Measurements from ENCODE around the gene NATD1.
A peak's percentile ranks its signal among the peaks of the same experiment; 100 is the strongest.

Gene NATD1

DNA sequence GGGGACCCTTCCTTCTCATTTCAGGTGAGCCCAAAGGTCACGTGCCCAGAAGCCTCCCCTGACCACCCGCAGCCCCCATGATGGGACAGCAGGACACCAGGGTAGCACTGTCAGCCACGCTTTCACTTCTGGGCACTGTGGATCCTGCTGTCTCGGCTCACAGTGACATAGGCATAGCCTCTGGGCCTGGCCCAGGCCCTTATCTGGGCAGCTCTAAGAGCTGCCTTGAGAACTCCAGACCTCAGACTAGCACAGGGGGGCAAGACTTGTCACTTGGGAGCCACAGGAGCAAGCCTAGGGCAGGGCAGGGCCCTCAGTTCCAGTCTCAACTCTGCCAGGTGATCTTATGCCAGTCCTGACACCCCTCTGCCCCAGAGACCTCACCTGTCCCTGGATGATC, 4.7 kb downstream of the NATD1 start:
- no peaks in the 10 kb centered on the region for H3K9me3 Mint-ChIP-seq
- no peak overlapping the region for H3K27ac Mint-ChIP-seq
- H3K36me3 Mint-ChIP-seq (ENCODE audit: low read depth): no peaks in the 10 kb centered on the region
- peaks cover 5% of the 10 kb centered on the region for H3K4me1 Mint-ChIP-seq (ENCODE audit: low read depth)
- no peaks in the 10 kb centered on the region for H3K27me3 Mint-ChIP-seq
- no peak overlapping the region for H3K4me3 Mint-ChIP-seq

DNA sequence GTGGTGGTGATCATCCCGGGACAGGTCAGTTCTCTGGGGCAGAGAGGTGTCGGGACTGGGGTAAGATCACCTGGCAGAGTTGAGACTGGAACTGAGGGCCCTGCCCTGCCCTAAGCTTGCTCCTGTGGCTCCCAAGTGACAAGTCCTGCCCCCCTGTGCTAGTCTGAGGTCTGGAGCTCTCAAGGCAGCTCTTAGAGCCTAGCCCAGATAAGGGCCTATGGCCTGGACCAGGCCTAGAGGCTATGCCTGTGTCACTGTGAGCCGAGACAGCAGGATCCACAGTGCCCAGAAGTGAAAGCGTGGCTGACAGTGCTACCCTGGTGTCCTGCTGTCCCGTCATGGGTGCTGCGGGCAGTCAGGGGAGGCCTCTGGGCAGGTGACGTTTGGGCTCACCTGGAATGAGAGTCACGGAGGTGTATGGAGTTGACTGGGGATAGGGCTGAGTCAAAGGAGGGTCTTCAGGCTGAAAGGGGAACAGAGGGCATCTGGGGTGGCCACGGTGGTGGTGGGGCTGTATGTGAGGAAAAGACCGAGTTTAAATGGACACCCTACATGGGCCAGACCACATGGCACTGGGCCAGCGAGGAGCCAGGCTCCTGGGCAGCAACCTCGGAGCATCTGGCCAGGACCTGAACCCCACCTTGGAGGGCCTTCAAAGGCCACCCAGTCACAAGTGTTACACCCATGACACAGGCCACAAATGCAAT, 5.5 kb downstream of the NATD1 start:
- Mint-ChIP-seq H3K4me1 (ENCODE audit: low read depth) (peaks cover 4% of the 10 kb centered on the region), H3K4me3 (no peak overlapping the region), H3K9me3 (no peaks in the 10 kb centered on the region), H3K36me3 (ENCODE audit: low read depth) (no peaks in the 10 kb centered on the region), H3K27ac (no peak overlapping the region), H3K27me3 (no peaks in the 10 kb centered on the region)

- Mint-ChIP-seq H3K4me1 (ENCODE audit: low read depth) (no peaks in the 10 kb centered on the region), H3K4me3 (no peak overlapping the region), H3K27ac (no peak overlapping the region), H3K36me3 (ENCODE audit: low read depth) (no peaks in the 10 kb centered on the region), H3K9me3 (no peaks in the 10 kb centered on the region), H3K27me3 (no peaks in the 10 kb centered on the region)
Observed at GRCh38 chr17:21246698-21247097, 6.5 kb downstream of the NATD1 start.

GRCh38 chr17:21245639-21246084, 7.5 kb downstream of the NATD1 start:
- Mint-ChIP-seq H3K27ac (no peak overlapping the region), H3K27me3 (no peaks in the 10 kb centered on the region), H3K4me3 (no peak overlapping the region), H3K36me3 (ENCODE audit: low read depth) (no peaks in the 10 kb centered on the region), H3K4me1 (ENCODE audit: low read depth) (no peaks in the 10 kb centered on the region), H3K9me3 (no peaks in the 10 kb centered on the region)

DNA sequence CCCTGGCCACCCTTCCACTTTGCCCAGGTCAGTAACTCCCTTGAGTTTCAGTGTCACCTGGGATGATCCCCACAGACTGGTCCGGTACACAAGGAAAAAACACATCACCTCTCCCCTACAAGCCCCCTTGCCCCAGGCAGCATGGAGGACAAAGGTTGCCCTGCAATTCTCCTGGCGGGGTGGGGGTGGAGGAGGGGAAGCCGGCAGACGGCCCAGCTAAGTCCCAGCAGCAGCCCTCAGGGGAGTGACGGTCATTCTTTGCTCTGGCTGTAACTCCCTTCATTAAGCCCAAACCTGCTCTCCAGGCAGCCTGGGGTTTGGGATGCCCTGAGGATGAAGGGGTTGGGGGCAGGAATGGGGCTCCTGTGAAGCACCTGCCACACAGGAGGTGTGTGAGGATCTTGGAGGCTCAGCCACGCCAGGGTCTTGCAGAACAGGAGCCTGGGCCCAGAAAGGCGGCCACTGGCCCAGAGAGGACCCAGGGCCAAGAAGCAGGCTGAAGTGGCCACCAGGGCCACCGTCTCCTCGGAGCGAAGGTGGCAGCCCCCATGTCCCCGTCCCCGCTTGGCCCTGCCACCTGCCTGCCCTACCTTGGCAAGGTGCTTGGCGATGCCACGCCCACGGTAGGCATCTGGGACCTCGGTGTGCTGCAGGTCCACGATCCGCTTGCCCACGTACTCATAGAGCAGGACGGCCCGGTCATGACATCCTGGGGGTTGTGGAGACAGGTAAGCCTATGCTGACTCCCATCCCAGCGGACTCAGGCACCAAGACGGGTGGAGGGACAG, 9.5 kb downstream of the NATD1 start:
- Mint-ChIP-seq H3K36me3 (ENCODE audit: low read depth) (no peaks in the 10 kb centered on the region), H3K9me3 (no peaks in the 10 kb centered on the region), H3K27ac (no peak overlapping the region), H3K4me3 (no peak overlapping the region), H3K4me1 (ENCODE audit: low read depth) (no peaks in the 10 kb centered on the region), H3K27me3 (no peaks in the 10 kb centered on the region)

DNA sequence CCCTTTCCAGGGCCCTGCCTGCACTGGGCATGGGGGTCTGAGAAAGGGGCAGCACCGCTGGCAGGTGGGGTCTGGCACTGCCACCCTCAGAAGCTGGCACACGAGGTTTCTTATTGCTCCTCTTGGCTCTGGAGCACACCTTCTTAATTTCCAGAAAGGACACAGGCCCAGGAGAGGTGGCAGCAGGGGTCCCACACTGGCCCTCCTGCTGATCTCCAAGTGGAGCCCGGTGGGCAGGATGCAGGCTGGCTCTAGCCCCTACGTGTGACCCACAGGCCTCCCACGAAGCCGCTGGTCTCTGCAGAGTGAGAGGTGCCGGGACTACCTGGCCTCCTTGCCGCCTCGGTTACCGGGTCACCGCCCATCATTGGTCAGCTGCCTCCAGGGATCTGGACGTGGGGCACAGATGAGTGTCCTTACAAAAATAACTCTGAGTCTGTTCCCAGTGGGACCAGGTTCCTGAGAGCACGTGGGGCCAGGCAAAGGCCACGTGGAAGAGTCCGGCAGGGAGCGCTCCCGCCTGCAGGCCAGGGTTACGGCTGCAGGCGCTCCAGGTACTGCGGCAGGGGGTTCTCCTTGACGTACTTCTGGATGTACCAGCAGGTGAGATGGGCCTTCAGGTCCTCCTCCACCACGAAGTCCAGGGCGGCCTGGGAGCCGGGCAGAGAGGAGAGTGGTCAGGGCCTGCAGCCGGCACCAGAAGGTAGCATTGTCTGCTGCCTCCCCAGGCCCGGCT, 10.3 kb downstream of the NATD1 start:
- no peaks in the 10 kb centered on the region for H3K27me3 Mint-ChIP-seq
- no peaks in the 10 kb centered on the region for H3K36me3 Mint-ChIP-seq (ENCODE audit: low read depth)
- H3K27ac Mint-ChIP-seq: no peak overlapping the region
- H3K4me1 Mint-ChIP-seq (ENCODE audit: low read depth): no peaks in the 10 kb centered on the region
- H3K9me3 Mint-ChIP-seq: no peaks in the 10 kb centered on the region
- no peak overlapping the region for H3K4me3 Mint-ChIP-seq

GRCh38 chr17:21242026-21242697, 11.0 kb downstream of the NATD1 start:
- Mint-ChIP-seq H3K9me3 (no peaks in the 10 kb centered on the region), H3K4me3 (no peak overlapping the region), H3K27ac (no peak overlapping the region), H3K27me3 (no peaks in the 10 kb centered on the region), H3K4me1 (ENCODE audit: low read depth) (no peaks in the 10 kb centered on the region), H3K36me3 (ENCODE audit: low read depth) (no peaks in the 10 kb centered on the region)

DNA sequence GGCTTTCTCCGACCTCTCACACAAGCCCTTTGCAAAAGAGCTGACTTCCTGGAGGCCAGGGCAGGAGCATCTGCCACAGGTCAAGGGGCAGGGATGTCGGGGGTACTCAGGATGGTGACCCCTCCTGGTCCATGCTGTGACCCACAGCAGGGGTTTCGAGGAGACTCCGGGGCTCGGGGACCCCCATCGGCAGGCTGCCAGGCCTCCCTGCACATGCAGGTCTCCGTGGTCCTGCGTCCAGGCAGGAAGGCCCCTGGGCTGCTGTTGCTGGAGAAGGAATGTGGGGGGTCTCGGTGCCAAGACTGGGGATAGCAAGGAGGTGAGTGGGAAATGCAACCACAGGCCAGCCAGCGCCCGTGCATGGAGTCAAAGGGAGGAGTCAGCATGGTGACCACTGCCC, 11.6 kb downstream of the NATD1 start:
- Mint-ChIP-seq H3K4me3 (no peak overlapping the region), H3K4me1 (ENCODE audit: low read depth) (no peaks in the 10 kb centered on the region), H3K27me3 (no peaks in the 10 kb centered on the region), H3K9me3 (no peaks in the 10 kb centered on the region), H3K36me3 (ENCODE audit: low read depth) (no peaks in the 10 kb centered on the region), H3K27ac (no peak overlapping the region)

DNA sequence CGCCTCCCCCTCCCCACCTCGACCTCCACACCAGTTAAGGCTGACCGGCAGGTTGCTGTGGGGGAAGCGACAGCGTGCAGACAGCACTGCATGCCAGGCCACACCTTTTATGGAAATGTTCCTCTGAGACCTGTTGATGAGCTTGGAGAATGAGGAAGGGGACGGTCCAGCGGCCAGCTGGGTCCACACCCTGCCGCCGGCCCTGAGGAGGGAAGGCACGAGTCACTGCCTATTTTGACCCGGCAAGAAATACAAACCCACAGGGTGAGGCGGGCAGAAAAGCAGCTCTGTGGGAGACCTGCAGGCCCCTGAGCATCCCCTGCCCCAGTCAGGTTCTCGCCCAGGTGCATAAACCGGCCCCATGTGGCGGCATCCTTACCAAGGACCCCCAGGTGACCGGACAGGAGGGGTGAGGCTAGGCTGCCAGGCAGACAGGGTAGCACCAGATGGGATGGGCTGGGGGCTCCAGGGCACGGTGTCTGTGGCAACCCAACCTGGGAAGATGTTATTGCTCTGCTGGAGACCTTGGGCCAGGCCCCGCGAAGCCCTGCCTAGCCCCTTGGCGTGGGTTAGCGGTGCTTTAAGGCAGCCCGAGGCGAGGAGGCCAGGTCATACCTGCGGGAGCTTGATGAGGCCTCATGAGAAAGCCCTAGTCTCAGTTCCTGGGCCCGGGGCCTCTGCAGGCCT, 12.7 kb downstream of the NATD1 start:
- Mint-ChIP-seq H3K27me3 (no peaks in the 10 kb centered on the region), H3K27ac (no peak overlapping the region), H3K9me3 (no peaks in the 10 kb centered on the region), H3K4me1 (ENCODE audit: low read depth) (no peaks in the 10 kb centered on the region), H3K36me3 (ENCODE audit: low read depth) (no peaks in the 10 kb centered on the region), H3K4me3 (no peak overlapping the region)

- no peaks in the 10 kb centered on the region for H3K4me1 Mint-ChIP-seq (ENCODE audit: low read depth)
- H3K27ac Mint-ChIP-seq: no peak overlapping the region
- peaks cover 3% of the 10 kb centered on the region for H3K36me3 Mint-ChIP-seq (ENCODE audit: low read depth)
- no peaks in the 10 kb centered on the region for H3K27me3 Mint-ChIP-seq
- H3K9me3 Mint-ChIP-seq: no peaks in the 10 kb centered on the region
- H3K4me3 Mint-ChIP-seq: no peak overlapping the region
Observed at GRCh38 chr17:21239680-21240368, 13.4 kb downstream of the NATD1 start.

- no peak overlapping the region for H3K4me3 Mint-ChIP-seq
- H3K27me3 Mint-ChIP-seq: no peaks in the 10 kb centered on the region
- peaks cover 9% of the 10 kb centered on the region for H3K36me3 Mint-ChIP-seq (ENCODE audit: low read depth)
- no peaks in the 10 kb centered on the region for H3K4me1 Mint-ChIP-seq (ENCODE audit: low read depth)
- peak overlapping the region; percentile 68 for H3K27ac Mint-ChIP-seq
- H3K9me3 Mint-ChIP-seq: peaks cover 7% of the 10 kb centered on the region
Observed at GRCh38 chr17:21235921-21236320, 17.3 kb downstream of the NATD1 start.

- peaks cover 9% of the 10 kb centered on the region for H3K36me3 Mint-ChIP-seq (ENCODE audit: low read depth)
- H3K27ac Mint-ChIP-seq: no peak overlapping the region
- H3K9me3 Mint-ChIP-seq: peaks cover 7% of the 10 kb centered on the region
- H3K4me1 Mint-ChIP-seq (ENCODE audit: low read depth): no peaks in the 10 kb centered on the region
- H3K4me3 Mint-ChIP-seq: no peak overlapping the region
- no peaks in the 10 kb centered on the region for H3K27me3 Mint-ChIP-seq
Observed at GRCh38 chr17:21233581-21234347, 19.4 kb downstream of the NATD1 start.

- H3K27ac Mint-ChIP-seq: no peak overlapping the region
- no peaks in the 10 kb centered on the region for H3K27me3 Mint-ChIP-seq
- H3K9me3 Mint-ChIP-seq: peaks cover 7% of the 10 kb centered on the region
- no peak overlapping the region for H3K4me3 Mint-ChIP-seq
- H3K36me3 Mint-ChIP-seq (ENCODE audit: low read depth): peaks cover 9% of the 10 kb centered on the region
- no peaks in the 10 kb centered on the region for H3K4me1 Mint-ChIP-seq (ENCODE audit: low read depth)
Observed at GRCh38 chr17:21232033-21232749, 21.0 kb downstream of the NATD1 start.

Measured in stimulated activated naive CD8-positive, alpha-beta T cell treated with anti-CD3 and anti-CD28 coated beads, Interleukin-15, Interleukin-2, amounts not matched to agents 100 ng/mL and 50 ng/mL, for 24 hours (primary cell).